Measurements from ENCODE around the gene BLOC1S2.

GRCh38 chr10:100297242-100297641, 10.8 kb upstream of the BLOC1S2 start:
- no peak for TF ChIP-seq CTCF (IDR thresholded peaks at IDR 0.05)
- TF ChIP-seq POLR2A (IDR thresholded peaks at IDR 0.05): no peak
- TF ChIP-seq POLR2AphosphoS5 (IDR thresholded peaks at IDR 0.05): no peak
